BJ (cell line): Measurements from ENCODE around the gene MACF1. TPM values are rescaled to one million over a fixed set of nuclear protein-coding genes. Genes with fewer than 3 reads are reported as not detected.

ENCODE experiments used
- CTCF ChIA-PET: fragments of 350-600 bp; formaldehyde crosslinking; extraction: SDS; loops from one replicate; lab custom pipeline; 2021; ENCODE audit warnings: antibody characterized with exemption, inconsistent platforms; lab: Yijun Ruan, JAX
- POLR2A ChIA-PET: fragments of 300-600 bp; sonication (Branson Sonifier 250); formaldehyde crosslinking; extraction: SDS; loops from one replicate; lab custom pipeline; 2021; ENCODE audit warnings: antibody characterized with exemption; lab: Charles Lee
- DNase-seq: peaks from one replicate; pipeline ENCODE4 v3.0.0-alpha.2; 2011; ENCODE audit warnings: low read depth
- H3K27me3 ChIP-seq: 2 replicates; pipeline ENCODE4 v1.6.0; 2011; ENCODE audit warnings: low read length; ENCODE audit not compliant: control insufficient read depth, insufficient read depth
- H3K36me3 ChIP-seq: 2 replicates; pipeline ENCODE4 v1.5.1; 2011; ENCODE audit warnings: low read length; ENCODE audit not compliant: control insufficient read depth, insufficient read depth
- H3K4me3 ChIP-seq: 2 replicates; pipeline ENCODE4 v1.5.1; 2011; ENCODE audit warnings: low read depth, mild to moderate bottlenecking, control low read depth, low read length
- CTCF ChIP-seq: IDR thresholded peaks from 2 replicates; pipeline ENCODE4 v1.5.1; 2011; ENCODE audit warnings: low read depth, mild to moderate bottlenecking, control low read depth, inconsistent platforms, low read length, moderate library complexity; ENCODE audit not compliant: insufficient read depth
- polyA plus RNA-seq: library from polyadenylated mRNA; depleted of rRNA; stranded (reverse); fragments of >200 nt; gene quantifications from 2 replicates; pipeline ENCODE4 v1.2.3, GENCODE V29; 2011

MACF1 gene
- polyA plus RNA-seq, 1 experiment, result 57.3 TPM

DNA sequence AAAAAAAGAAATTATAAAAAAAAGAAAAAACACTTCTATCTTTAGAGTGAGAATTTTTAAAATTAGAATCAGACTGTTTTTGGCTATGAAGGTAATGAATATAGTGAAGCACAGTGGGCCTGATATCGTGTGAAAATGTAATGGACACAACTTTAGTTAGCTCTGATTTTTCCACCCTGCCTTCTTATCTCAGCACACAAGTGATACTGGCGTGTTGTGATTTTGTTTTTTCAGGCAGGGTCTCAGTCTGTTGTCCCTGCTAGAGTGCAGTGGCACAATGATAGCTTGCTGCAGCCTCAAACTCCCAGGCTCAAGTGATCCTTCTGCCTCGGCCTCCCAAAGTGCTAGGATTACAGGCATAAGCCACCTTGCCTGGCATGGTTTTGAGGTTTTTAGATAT is 22.3 kb downstream of the MACF1 start:
- CTCF ChIA-PET, result interaction anchor here (0.7 to 1.8 kb wide), 2 partner anchors 13 to 34 kb away, joined by 5 read pairs; no protein-coding TSS in a partner anchor
- POLR2A ChIA-PET, result no interaction called here
- H3K36me3 ChIP-seq, result no peaks in the 10 kb centered on the region; the same call in 1 of the 2 replicates
- no peak for TF ChIP-seq CTCF
- no peaks in the 10 kb centered on the region for H3K27me3 ChIP-seq
- no peak overlapping the region for H3K4me3 ChIP-seq
- no peak for DNase-seq

DNA sequence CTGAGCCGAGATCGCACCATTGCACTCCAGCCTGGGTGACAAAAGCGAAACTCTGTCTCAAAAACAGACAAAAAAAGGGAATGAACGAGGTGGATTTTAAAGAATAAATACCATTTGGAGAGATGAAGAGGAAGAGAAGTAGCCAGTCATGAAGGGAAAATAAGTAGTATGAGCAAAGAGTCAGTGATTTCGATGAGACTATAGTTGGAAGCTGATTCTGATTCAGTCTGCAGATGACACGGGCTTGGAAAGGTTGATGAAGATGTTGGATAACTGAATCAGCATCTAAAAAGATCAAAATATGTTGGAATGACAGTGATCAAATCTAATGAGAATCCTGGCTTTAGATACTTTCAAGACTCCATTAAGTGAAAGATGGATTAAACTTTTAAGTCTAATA is 23.8 kb downstream of the MACF1 start:
- no peak overlapping the region for H3K4me3 ChIP-seq
- no peak for DNase-seq
- ChIA-PET POLR2A (no interaction called here), CTCF (interaction anchor here (1.3 kb wide), 1 partner anchor 14 kb away, joined by 3 read pairs; no protein-coding TSS in a partner anchor)
- no peaks in the 10 kb centered on the region; the same call in 1 of the 2 replicates for H3K36me3 ChIP-seq
- no peaks in the 10 kb centered on the region for H3K27me3 ChIP-seq
- TF ChIP-seq CTCF, result no peak

- DNase-seq, result no peak
- Histone ChIP-seq H3K4me3 (no peak overlapping the region), H3K27me3 (no peaks in the 10 kb centered on the region), H3K36me3 (no peaks in the 10 kb centered on the region; the same call in 1 of the 2 replicates)
- ChIA-PET CTCF (interaction anchor here (0.8 to 1.3 kb wide), 3 partner anchors 15 to 37 kb away, joined by 3 to 4 read pairs (median 3); partner anchors contain the start of gene MACF1), POLR2A (no interaction called here)
- no peak for TF ChIP-seq CTCF
These were observed 25.0 kb downstream of the MACF1 start for GRCh38 chr1:39229504-39229903.

GRCh38 chr1:39230261-39231190 is 26.0 kb downstream of the MACF1 start:
- no peak for DNase-seq
- no peaks in the 10 kb centered on the region for H3K27me3 ChIP-seq
- TF ChIP-seq CTCF, result no peak
- no peaks in the 10 kb centered on the region for H3K36me3 ChIP-seq
- no peak overlapping the region for H3K4me3 ChIP-seq
- POLR2A ChIA-PET, result interaction anchor here (0.6 kb wide), 1 partner anchor 132 kb away, joined by 3 read pairs; no protein-coding TSS in a partner anchor
- CTCF ChIA-PET, result interaction anchor here (1.0 to 1.2 kb wide), 2 partner anchors 20 to 26 kb away, joined by 3 to 4 read pairs; partner anchors contain the start of gene MACF1

GRCh38 chr1:39236971-39237370 is 32.5 kb downstream of the MACF1 start:
- DNase-seq, result no peak
- Histone ChIP-seq H3K27me3 (no peaks in the 10 kb centered on the region), H3K36me3 (peaks cover 1% of the 10 kb centered on the region; the same call in 1 of the 2 replicates), H3K4me3 (no peak overlapping the region)
- TF ChIP-seq CTCF, result no peak
- ChIA-PET CTCF (interaction anchor here (1.0 to 3.3 kb wide), 4 partner anchors 17 to 126 kb away, joined by 3 to 14 read pairs (median 3); partner anchors contain the start of gene MACF1), POLR2A (no interaction called here)
